Esophagus muscularis mucosa (tissue), 4 donors: Measurements from ENCODE around the gene KRT73. TPM values are rescaled to one million over a fixed set of nuclear protein-coding genes. Genes with fewer than 3 reads are reported as not detected.

ENCODE experiments used
- DNase-seq: peaks from one replicate; pipeline ENCODE4 v3.0.0-alpha.2; 2017; ENCODE audit errors: extremely low spot score
- H3K27ac ChIP-seq, 4 donors: fragments of 200-600 bp; sonication (generic); replicated peaks in 1 of 4; 1 replicate in 3 of 4; 2 replicates in 1 of 4; pipeline ENCODE4 v1.5.1; 2016 to 2019; ENCODE audit warnings: mild to moderate bottlenecking in 1 of 4
- H3K27me3 ChIP-seq, 4 donors: fragments of 200-600 bp; sonication (generic); one replicate each; pipeline versions ENCODE4 v1.5.1 to v1.6.0; 2016 to 2019
- H3K36me3 ChIP-seq, 4 donors: fragments of 200-600 bp; sonication (generic); one replicate each; pipeline ENCODE4 v1.5.1; 2016 to 2019
- H3K4me1 ChIP-seq, 4 donors: fragments of 200-600 bp; sonication (generic); one replicate each; pipeline ENCODE4 v1.5.1; 2016 to 2019
- H3K4me3 ChIP-seq, 4 donors: fragments of 200-600 bp; sonication (generic); 1 replicate in 2 of 4; 2 replicates in 2 of 4; pipeline ENCODE4 v1.5.1; 2016 to 2019; ENCODE audit warnings: mild to moderate bottlenecking in 4 of 4, moderate library complexity in 1 of 4
- H3K9me3 ChIP-seq, 4 donors: fragments of 200-600 bp; sonication (generic); 1 replicate in 3 of 4; 2 replicates in 1 of 4; pipeline ENCODE4 v1.5.1; 2016 to 2019
- CTCF ChIP-seq, 3 experiments: fragments of 200-600 bp in 2 of 3; fragments of 450-650 bp in 1 of 3; sonication (generic) in 2 of 3; IDR thresholded peaks; one replicate each; pipeline ENCODE4 v1.5.1; 2017 to 2019; ENCODE audit warnings: antibody characterized with exemption in 3 of 3, mild to moderate bottlenecking in 2 of 3, moderate library complexity in 1 of 3
- EP300 ChIP-seq: sonication (generic); formaldehyde crosslinking; IDR thresholded peaks from one replicate; pipeline ENCODE4 v1.6.1; 2017; ENCODE audit warnings: antibody characterized with exemption
- POLR2A ChIP-seq: fragments of 450-650 bp; IDR thresholded peaks from one replicate; pipeline ENCODE4 v1.6.1; 2017; ENCODE audit warnings: antibody characterized with exemption, moderate library complexity, mild to moderate bottlenecking, low read depth
- POLR2AphosphoS5 ChIP-seq, 2 donors: sonication (generic); formaldehyde crosslinking; IDR thresholded peaks; one replicate each; pipeline ENCODE4 v1.6.1; 2017; ENCODE audit warnings: antibody characterized with exemption in 2 of 2
- WGBS: methylation state at CpG from one replicate; pipeline ENCODE4 v1.1.5; 2018; 5-methylcytosine and 5-hydroxymethylcytosine counted together
- intact Hi-C: fragments of 100-400 bp; cut with DNase I; formaldehyde crosslinking; loops from one replicate; pipeline ENCODE4 v1.15.1; 2023
- total RNA-seq, 4 donors: library from RNA; depleted of rRNA; stranded (reverse); fragments of >200 nt; gene quantifications; one replicate each; pipeline versions ENCODE4 v1.1.0 to v1.2.1, GENCODE V29; 2016

KRT73 gene
- total RNA-seq, 4 donors from 2014 or later: not detected

- TF ChIP-seq EP300: no peak
- TF ChIP-seq POLR2AphosphoS5 (IDR thresholded peaks at IDR 0.05): no peak
- no peak for TF ChIP-seq CTCF (IDR thresholded peaks at IDR 0.05)
- TF ChIP-seq POLR2A: no peak
- WGBS: 83% methylated on average over 6 of the region's 6 CpGs
- no peaks in the 10 kb centered on the region for H3K4me1 ChIP-seq
- H3K27ac ChIP-seq: no peak overlapping the region
- intact Hi-C loops: no loop called here
- no peaks in the 10 kb centered on the region for H3K9me3 ChIP-seq
- H3K27me3 ChIP-seq: peaks cover 0 to 15% (median 0%) of the 10 kb centered on the region in 4 donors
- no peak overlapping the region for H3K4me3 ChIP-seq
- peak; percentile 42 for DNase-seq
- H3K36me3 ChIP-seq: no peaks in the 10 kb centered on the region
Measured at GRCh38 chr12:52644078-52644415, 25.7 kb upstream of the KRT73 start.

DNA sequence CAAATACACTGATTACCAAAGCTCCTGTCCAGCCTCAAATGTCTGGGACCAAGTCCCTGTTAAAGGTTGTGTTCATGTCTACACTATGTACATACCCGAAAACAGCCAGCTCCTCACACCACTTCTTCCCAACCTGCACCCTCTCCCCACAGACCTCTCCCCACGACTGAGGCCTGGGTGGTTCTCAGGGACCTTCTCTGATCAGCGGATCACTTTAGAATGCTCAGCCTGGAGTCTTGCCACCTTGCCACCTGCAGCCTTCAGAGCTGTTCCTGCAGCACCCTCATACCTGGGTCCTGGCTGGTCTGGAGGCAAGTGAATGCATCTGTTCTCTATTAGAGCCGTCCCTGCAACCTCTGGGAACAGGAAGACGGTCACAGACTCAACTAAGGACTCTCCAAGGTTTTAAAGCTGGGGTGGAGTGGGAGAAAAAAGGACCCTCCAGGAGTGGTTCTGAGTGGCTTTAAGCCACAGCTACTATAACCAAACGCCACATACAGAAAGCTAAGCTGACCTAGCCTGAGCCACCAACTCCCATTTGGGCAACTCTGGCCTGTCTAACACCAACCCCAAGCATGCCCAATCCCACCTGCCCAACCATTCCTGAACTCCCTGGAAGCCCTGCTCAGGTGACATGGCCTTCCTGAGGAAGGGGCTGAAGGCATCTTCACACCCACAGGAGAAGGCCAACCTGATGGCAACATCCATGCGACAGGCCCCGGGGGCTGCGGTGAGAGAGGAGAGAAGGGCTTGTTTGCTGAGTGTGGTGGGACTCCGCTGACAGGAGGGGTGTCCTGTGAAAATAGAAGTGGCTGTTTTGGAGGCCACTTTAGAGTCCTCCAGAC is 25.1 kb upstream of the KRT73 start:
- intact Hi-C loops: no loop called here
- 89% methylated on average over 10 of the region's 10 CpGs for WGBS

DNA sequence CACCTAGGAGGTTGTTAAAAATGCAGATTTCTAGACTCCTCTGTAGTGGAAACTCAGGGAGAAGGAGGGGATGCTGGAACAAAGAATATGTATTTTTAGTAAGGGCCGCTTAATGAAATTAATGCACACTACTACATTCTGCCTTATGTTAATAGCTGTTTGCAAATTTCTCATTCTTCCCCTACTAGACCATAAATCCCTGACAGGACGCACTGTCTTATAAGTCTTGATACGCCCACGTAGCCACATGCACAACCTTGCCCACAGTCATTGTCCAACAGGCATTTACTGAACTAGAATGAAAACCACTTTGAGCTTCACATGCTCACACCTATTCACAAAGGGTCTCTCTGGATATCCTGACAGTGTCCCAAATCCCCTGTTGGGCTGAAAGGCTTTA is 23.1 kb upstream of the KRT73 start:
- intact Hi-C loops: no loop called here
- no peaks in the 10 kb centered on the region for H3K4me1 ChIP-seq
- 82% methylated on average over 4 of the region's 4 CpGs for WGBS

More for the DNA sequence above, 25.1 kb upstream of the KRT73 start:
- Histone ChIP-seq H3K36me3 (no peaks in the 10 kb centered on the region), H3K27me3 (peaks cover 0 to 15% (median 0%) of the 10 kb centered on the region in 4 donors), H3K4me3 (no peak overlapping the region), H3K9me3 (no peaks in the 10 kb centered on the region), H3K4me1 (no peaks in the 10 kb centered on the region), H3K27ac (no peak overlapping the region)
- TF ChIP-seq POLR2AphosphoS5 (IDR thresholded peaks at IDR 0.05) (no peak), POLR2A (no peak), EP300 (no peak), CTCF (IDR thresholded peaks at IDR 0.05) (no peak)
- DNase-seq: peak; percentile 60

GRCh38 chr12:52637299-52637698 is 18.9 kb upstream of the KRT73 start:
- WGBS: 75% methylated on average over 4 of the region's 4 CpGs
- no peaks in the 10 kb centered on the region for H3K36me3 ChIP-seq
- no peaks in the 10 kb centered on the region for H3K9me3 ChIP-seq
- peaks cover 0 to 19% (median 14%) of the 10 kb centered on the region in 4 donors for H3K4me1 ChIP-seq
- no peak overlapping the region for H3K27ac ChIP-seq
- H3K4me3 ChIP-seq: no peak overlapping the region
- intact Hi-C loops: no loop called here
- peaks cover 0 to 12% (median 0%) of the 10 kb centered on the region in 4 donors for H3K27me3 ChIP-seq
- TF ChIP-seq POLR2AphosphoS5 (IDR thresholded peaks at IDR 0.05) (no peak), POLR2A (no peak), CTCF (IDR thresholded peaks at IDR 0.05) (no peak), EP300 (no peak)
- peak; percentile 89 for DNase-seq

More for the DNA sequence above, 23.1 kb upstream of the KRT73 start:
- H3K27me3 ChIP-seq: peaks cover 0 to 15% (median 0%) of the 10 kb centered on the region in 4 donors
- H3K36me3 ChIP-seq: no peaks in the 10 kb centered on the region
- no peak overlapping the region for H3K4me3 ChIP-seq
- peak; percentile 74 for DNase-seq
- TF ChIP-seq POLR2AphosphoS5 (IDR thresholded peaks at IDR 0.05) (no peak), EP300 (no peak), CTCF (IDR thresholded peaks at IDR 0.05) (no peak), POLR2A (no peak)
- no peak overlapping the region for H3K27ac ChIP-seq
- no peaks in the 10 kb centered on the region for H3K9me3 ChIP-seq
